ENCODE results near the gene SMAD2. TPM values are rescaled to one million over a fixed set of nuclear protein-coding genes. Genes with fewer than 3 reads are reported as not detected.
A peak's percentile ranks its signal among the peaks of the same experiment; 100 is the strongest.
"Not testable (repeated sequence)": the region's sequence is repeated elsewhere in the genome, so short reads cannot be mapped to it uniquely, and the experiment has no call there.

The SMAD2 gene
- total RNA-seq, 1 experiment from 2014 or later = 21.3 TPM

GRCh38 chr18:47794725-47795433 is 135.6 kb downstream of the SMAD2 start:
- no peak for DNase-seq (ENCODE audit: low spot score)

GRCh38 chr18:47793609-47794008 is 136.8 kb downstream of the SMAD2 start:
- no peak for DNase-seq (ENCODE audit: low spot score)

DNA sequence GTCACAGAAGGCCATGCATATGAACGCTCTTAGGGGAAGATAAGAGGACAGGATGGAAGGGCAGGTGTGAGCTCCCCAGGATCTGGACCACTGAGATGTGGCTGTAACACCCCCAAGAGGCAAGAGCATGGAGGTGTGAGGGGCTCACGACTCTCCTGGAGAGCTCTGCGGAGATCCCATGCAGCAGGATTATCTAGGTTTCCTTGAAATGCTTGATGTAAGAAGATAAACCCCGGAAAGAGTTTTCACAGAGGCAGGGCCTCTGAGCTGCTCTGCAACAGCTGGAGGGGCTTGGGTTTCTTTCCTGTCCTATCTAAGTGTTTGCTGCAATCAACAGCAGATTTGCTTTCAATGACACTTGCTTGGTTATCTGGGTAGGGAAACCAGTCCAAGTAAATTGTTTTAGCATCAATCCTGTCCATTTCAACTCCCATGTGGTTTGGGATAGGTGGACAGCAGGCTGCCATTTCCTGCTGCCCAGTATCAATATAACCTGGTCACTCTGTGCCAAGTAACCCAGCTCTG is 138.9 kb downstream of the SMAD2 start:
- DNase-seq (ENCODE audit: low spot score) = no peak

GRCh38 chr18:47790036-47790435 is 140.4 kb downstream of the SMAD2 start:
- DNase-seq (ENCODE audit: low spot score) = no peak

DNA sequence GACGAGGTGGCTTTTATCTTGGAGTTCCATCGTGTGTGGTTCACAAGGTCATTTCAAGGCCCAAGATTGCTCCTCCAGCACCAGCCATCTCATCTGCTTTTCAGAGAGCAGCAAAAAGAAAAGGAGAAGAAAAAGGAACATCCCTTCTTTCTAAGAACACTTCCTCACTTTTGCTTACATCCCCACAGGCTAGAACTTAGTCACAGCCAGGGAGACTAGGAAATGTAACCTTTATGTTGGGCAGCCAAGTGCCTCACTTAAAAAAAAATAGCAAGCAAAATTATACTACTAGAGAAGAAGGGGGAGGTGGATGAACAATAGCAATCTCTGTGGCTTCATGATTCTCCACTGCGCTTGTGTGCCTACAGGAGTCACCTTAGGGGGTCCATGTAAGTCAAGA is 141.8 kb downstream of the SMAD2 start:
- no peak for DNase-seq (ENCODE audit: low spot score)

- DNase-seq (ENCODE audit: low spot score) = no peak
Measured at GRCh38 chr18:47781561-47781960, 148.9 kb downstream of the SMAD2 start.

- DNase-seq (ENCODE audit: low spot score) = no peak
Measured at GRCh38 chr18:47780011-47780725, 150.3 kb downstream of the SMAD2 start.

- no peak for DNase-seq (ENCODE audit: low spot score)
Measured at GRCh38 chr18:47779381-47779780, 151.1 kb downstream of the SMAD2 start.

GRCh38 chr18:47777626-47778025 is 152.8 kb downstream of the SMAD2 start:
- no peak for DNase-seq (ENCODE audit: low spot score)

- DNase-seq (ENCODE audit: low spot score) = peak; percentile 44
Measured at GRCh38 chr18:47775961-47776360, 154.5 kb downstream of the SMAD2 start.

- no peak for DNase-seq (ENCODE audit: low spot score)
Measured at GRCh38 chr18:47773931-47774330, 156.5 kb downstream of the SMAD2 start.

DNA sequence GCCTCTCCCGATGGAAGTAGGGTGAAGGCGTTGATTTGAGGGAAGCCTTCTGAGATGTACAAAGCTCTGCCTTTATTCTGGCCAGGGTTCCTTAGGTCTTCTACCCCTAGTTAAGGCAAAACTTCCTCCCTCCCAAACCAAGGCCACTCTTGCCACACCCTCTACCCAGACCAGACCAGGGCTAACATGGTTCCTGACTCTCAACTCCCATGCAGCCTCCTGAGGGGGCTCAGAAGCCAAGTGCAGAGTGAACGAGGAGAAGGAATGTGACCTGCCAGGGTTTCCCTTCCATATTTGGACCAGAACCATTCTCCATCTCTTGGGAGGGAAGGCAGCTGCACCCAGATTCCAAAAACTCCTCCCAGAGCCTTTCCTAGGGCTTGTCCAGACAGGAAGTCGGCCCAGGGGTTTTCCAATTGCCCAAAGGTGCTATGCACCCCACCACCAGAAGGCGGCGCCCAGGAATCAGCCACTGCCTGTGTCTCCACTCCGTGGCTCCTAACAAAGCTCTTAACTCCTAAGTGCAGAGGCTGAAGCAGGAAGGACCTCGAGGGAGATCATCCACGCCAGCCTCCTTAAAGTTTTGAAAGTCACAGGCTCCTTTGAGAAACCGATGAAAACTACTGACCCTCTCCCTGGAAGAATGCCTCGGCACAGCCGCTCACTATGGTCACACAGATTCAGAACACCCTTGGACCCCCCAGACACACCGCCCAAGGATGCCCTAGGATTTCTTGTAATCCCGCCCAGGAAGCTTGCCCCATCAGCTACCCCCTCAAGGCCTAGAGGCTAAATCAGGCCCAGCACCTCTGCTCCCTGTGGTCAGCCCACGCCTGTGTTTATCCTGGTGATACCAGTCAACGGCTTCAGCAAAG is 157.8 kb downstream of the SMAD2 start:
- peak; percentile 73 for DNase-seq (ENCODE audit: low spot score)

- no peak for DNase-seq (ENCODE audit: low spot score)
Measured at GRCh38 chr18:47771922-47772321, 158.5 kb downstream of the SMAD2 start.

DNA sequence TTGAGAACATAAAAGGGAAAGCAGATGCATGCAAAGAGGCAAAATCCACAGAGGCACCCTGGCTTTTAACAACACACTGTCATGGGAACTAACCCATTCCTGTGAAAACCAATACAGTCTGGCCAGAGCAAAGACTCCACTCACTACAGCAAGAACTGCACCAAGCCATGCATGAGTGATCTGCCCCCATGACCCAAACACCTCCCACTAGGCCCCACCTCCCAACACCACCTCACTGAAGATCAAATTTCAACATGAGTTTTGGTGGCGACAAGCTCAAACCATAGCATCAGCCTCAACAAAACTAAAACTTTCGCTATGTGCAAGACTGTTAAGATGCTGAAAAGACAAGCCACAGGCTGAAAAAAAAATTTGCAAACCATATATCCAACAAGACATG is 162.8 kb downstream of the SMAD2 start:
- no peak for DNase-seq (ENCODE audit: low spot score)

GRCh38 chr18:47767198-47767597 is 163.3 kb downstream of the SMAD2 start:
- not testable (repeated sequence) for DNase-seq (ENCODE audit: low spot score)

Small RNA genes within 50 kb of the gene (small RNA-seq; reads per million reads assigned to genes)
- gene AC120349.2 (not detected), gene MTCO2P2 (not detected)
